Measurements from ENCODE around the gene CCSER1.

The CCSER1 gene

DNA sequence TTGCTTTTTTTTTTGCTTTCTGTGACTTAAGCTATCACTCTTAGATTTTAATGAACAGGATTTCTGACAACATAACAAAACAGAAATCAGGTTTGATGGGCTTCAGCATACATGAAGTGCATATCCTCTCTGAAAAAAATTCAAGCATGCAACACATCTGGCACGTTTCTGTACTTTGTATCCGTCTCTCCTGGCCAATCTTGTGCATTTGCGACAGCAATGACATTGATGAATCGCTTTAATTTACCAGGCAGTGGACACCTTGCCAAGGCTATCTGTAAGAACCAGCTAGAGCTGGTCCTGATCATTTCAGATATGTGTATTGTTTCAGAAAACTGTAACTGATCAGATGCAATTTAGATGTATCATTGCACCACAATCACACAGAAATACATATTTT, 93.3 kb downstream of the CCSER1 start:
- H3K36me3 ChIP-seq (ENCODE audit: control insufficient read depth in 1 of 2, insufficient read depth in 2 of 2, low read length in 2 of 2): no peaks in the 10 kb centered on the region
- H3K4me3 ChIP-seq (ENCODE audit: low read depth, low read length): no peak overlapping the region
- H2BK5ac ChIP-seq (ENCODE audit: low read depth, low read length, poor library complexity): no peak overlapping the region
- no peak overlapping the region for H4K91ac ChIP-seq (ENCODE audit: low read depth, low read length)
- H2AFZ ChIP-seq (ENCODE audit: insufficient read depth, low read length, poor library complexity): no peak overlapping the region
- no peak overlapping the region for H3K9ac ChIP-seq (ENCODE audit: low read length)
- no peak overlapping the region for H3K18ac ChIP-seq (ENCODE audit: low read length)
- no peak overlapping the region for H4K8ac ChIP-seq (ENCODE audit: low read depth, low read length)
- H3K79me1 ChIP-seq (ENCODE audit: low read length): no peaks in the 10 kb centered on the region
- H3K14ac ChIP-seq (ENCODE audit: low read length): no peak overlapping the region
- DNase-seq: no peak
- no peak overlapping the region for H2BK120ac ChIP-seq (ENCODE audit: insufficient read depth, low read length, poor library complexity)
- no peaks in the 10 kb centered on the region for H3K79me2 ChIP-seq (ENCODE audit: control insufficient read depth, insufficient read depth, low read length, poor library complexity)
- H3K4me1 ChIP-seq (ENCODE audit: control insufficient read depth in 1 of 2, insufficient read depth in 2 of 2, low read length in 2 of 2): peaks cover 0 to 2% of the 10 kb centered on the region in 2 experiments
- H3K9me3 ChIP-seq (ENCODE audit: insufficient read depth, low read depth, low read length): no peaks in the 10 kb centered on the region
- no peaks in the 10 kb centered on the region for H3K27me3 ChIP-seq (ENCODE audit: insufficient read depth, low read length)
- no peak overlapping the region for H3K4me2 ChIP-seq (ENCODE audit: low read length)
- H3K4ac ChIP-seq (ENCODE audit: low read depth, low read length): no peak overlapping the region
- H3K27ac ChIP-seq (ENCODE audit: low read depth, low read length): no peak overlapping the region
- H2AK5ac ChIP-seq (ENCODE audit: low read length): no peak overlapping the region
- no peak overlapping the region for H2BK12ac ChIP-seq (ENCODE audit: low read length)
- no peak overlapping the region for H4K12ac ChIP-seq (ENCODE audit: low read depth, low read length)
- no CpG with 5 or more reads among the region's 4 CpGs for WGBS (ENCODE audit: extremely low coverage, insufficient coverage, insufficient read length)
- peak overlapping the region; percentile 7 for H3K23ac ChIP-seq (ENCODE audit: low read length)

- H3K18ac ChIP-seq (ENCODE audit: low read length): no peak overlapping the region
- H3K79me1 ChIP-seq (ENCODE audit: low read length): no peaks in the 10 kb centered on the region
- no peaks in the 10 kb centered on the region for H3K36me3 ChIP-seq (ENCODE audit: control insufficient read depth in 1 of 2, insufficient read depth in 2 of 2, low read length in 2 of 2)
- H3K14ac ChIP-seq (ENCODE audit: low read length): no peak overlapping the region
- H3K9me3 ChIP-seq (ENCODE audit: insufficient read depth, low read depth, low read length): no peaks in the 10 kb centered on the region
- H2BK5ac ChIP-seq (ENCODE audit: low read depth, low read length, poor library complexity): no peak overlapping the region
- H3K4me3 ChIP-seq (ENCODE audit: low read depth, low read length): no peak overlapping the region
- H3K4ac ChIP-seq (ENCODE audit: low read depth, low read length): no peak overlapping the region
- H3K79me2 ChIP-seq (ENCODE audit: control insufficient read depth, insufficient read depth, low read length, poor library complexity): no peaks in the 10 kb centered on the region
- no peak for DNase-seq
- no peak overlapping the region for H2BK120ac ChIP-seq (ENCODE audit: insufficient read depth, low read length, poor library complexity)
- no peak overlapping the region for H4K12ac ChIP-seq (ENCODE audit: low read depth, low read length)
- H3K4me1 ChIP-seq (ENCODE audit: control insufficient read depth in 1 of 2, insufficient read depth in 2 of 2, low read length in 2 of 2): no peaks in the 10 kb centered on the region
- no peak overlapping the region for H3K9ac ChIP-seq (ENCODE audit: low read length)
- no peak overlapping the region for H2AK5ac ChIP-seq (ENCODE audit: low read length)
- H3K27ac ChIP-seq (ENCODE audit: low read depth, low read length): no peak overlapping the region
- no peak overlapping the region for H4K8ac ChIP-seq (ENCODE audit: low read depth, low read length)
- no peaks in the 10 kb centered on the region for H3K27me3 ChIP-seq (ENCODE audit: insufficient read depth, low read length)
- H2AFZ ChIP-seq (ENCODE audit: insufficient read depth, low read length, poor library complexity): no peak overlapping the region
- H3K23ac ChIP-seq (ENCODE audit: low read length): no peak overlapping the region
- no peak overlapping the region for H3K4me2 ChIP-seq (ENCODE audit: low read length)
- no peak overlapping the region for H4K91ac ChIP-seq (ENCODE audit: low read depth, low read length)
- no peak overlapping the region for H2BK12ac ChIP-seq (ENCODE audit: low read length)
These were observed 99.5 kb downstream of the CCSER1 start for GRCh38 chr4:90226734-90227133.

- Histone ChIP-seq H3K27me3 (ENCODE audit: insufficient read depth, low read length) (no peaks in the 10 kb centered on the region), H4K91ac (ENCODE audit: low read depth, low read length) (no peak overlapping the region), H3K79me2 (ENCODE audit: control insufficient read depth, insufficient read depth, low read length, poor library complexity) (no peaks in the 10 kb centered on the region), H3K14ac (ENCODE audit: low read length) (no peak overlapping the region), H3K4me1 (ENCODE audit: control insufficient read depth in 1 of 2, insufficient read depth in 2 of 2, low read length in 2 of 2) (no peaks in the 10 kb centered on the region), H3K4me2 (ENCODE audit: low read length) (no peak overlapping the region), H3K4ac (ENCODE audit: low read depth, low read length) (no peak overlapping the region), H4K8ac (ENCODE audit: low read depth, low read length) (no peak overlapping the region), H3K18ac (ENCODE audit: low read length) (no peak overlapping the region), H2AK5ac (ENCODE audit: low read length) (no peak overlapping the region), H3K9ac (ENCODE audit: low read length) (no peak overlapping the region), H3K36me3 (ENCODE audit: control insufficient read depth in 1 of 2, insufficient read depth in 2 of 2, low read length in 2 of 2) (no peaks in the 10 kb centered on the region), H3K27ac (ENCODE audit: low read depth, low read length) (no peak overlapping the region), H2BK120ac (ENCODE audit: insufficient read depth, low read length, poor library complexity) (no peak overlapping the region), H3K23ac (ENCODE audit: low read length) (no peak overlapping the region), H2BK12ac (ENCODE audit: low read length) (no peak overlapping the region), H3K4me3 (ENCODE audit: low read depth, low read length) (no peak overlapping the region), H3K9me3 (ENCODE audit: insufficient read depth, low read depth, low read length) (no peaks in the 10 kb centered on the region), H2BK5ac (ENCODE audit: low read depth, low read length, poor library complexity) (no peak overlapping the region), H3K79me1 (ENCODE audit: low read length) (no peaks in the 10 kb centered on the region), H4K12ac (ENCODE audit: low read depth, low read length) (no peak overlapping the region), H2AFZ (ENCODE audit: insufficient read depth, low read length, poor library complexity) (no peak overlapping the region)
- WGBS (ENCODE audit: extremely low coverage, insufficient coverage, insufficient read length): no CpG with 5 or more reads among the region's 3 CpGs
- no peak for DNase-seq
These were observed 100.0 kb downstream of the CCSER1 start for GRCh38 chr4:90227177-90227576.

DNA sequence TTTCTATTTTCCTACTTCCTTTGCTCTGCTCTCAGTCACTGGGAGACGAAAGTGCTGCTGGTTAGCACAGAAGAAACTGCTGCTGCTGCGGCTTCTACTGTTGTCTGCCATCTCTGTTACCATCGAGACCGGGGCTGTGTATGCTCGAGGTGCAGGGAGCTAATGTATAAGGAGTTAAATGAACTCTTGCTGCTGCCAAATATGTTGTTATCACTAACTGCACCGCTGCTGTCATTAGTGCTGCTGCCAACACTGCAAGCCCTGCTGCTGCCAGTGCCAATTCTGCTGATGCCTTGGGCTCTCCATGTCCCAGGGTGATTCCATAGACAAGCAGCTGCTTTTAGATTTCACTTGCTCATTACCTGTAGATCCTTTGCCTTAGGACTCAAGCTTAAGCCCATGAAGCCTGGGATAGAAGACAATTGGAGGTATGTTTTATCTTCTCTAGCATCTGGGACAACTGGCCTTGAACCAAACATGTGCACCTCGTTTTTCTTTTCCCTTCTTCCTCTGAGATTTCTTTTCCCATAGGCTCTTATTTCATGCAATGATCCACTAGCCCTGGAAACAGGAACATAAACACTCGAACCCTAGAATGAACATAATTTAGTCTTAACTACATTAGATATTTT, 107.8 kb downstream of the CCSER1 start:
- Histone ChIP-seq H3K14ac (ENCODE audit: low read length) (no peak overlapping the region), H4K12ac (ENCODE audit: low read depth, low read length) (no peak overlapping the region), H3K27ac (ENCODE audit: low read depth, low read length) (no peak overlapping the region), H2BK120ac (ENCODE audit: insufficient read depth, low read length, poor library complexity) (no peak overlapping the region), H3K36me3 (ENCODE audit: control insufficient read depth in 1 of 2, insufficient read depth in 2 of 2, low read length in 2 of 2) (no peaks in the 10 kb centered on the region), H2AK5ac (ENCODE audit: low read length) (no peak overlapping the region), H3K9me3 (ENCODE audit: insufficient read depth, low read depth, low read length) (no peaks in the 10 kb centered on the region), H3K4me3 (ENCODE audit: low read depth, low read length) (no peak overlapping the region), H3K27me3 (ENCODE audit: insufficient read depth, low read length) (no peaks in the 10 kb centered on the region), H3K23ac (ENCODE audit: low read length) (no peak overlapping the region), H3K4me1 (ENCODE audit: control insufficient read depth in 1 of 2, insufficient read depth in 2 of 2, low read length in 2 of 2) (no peaks in the 10 kb centered on the region), H2AFZ (ENCODE audit: insufficient read depth, low read length, poor library complexity) (no peak overlapping the region), H3K79me2 (ENCODE audit: control insufficient read depth, insufficient read depth, low read length, poor library complexity) (no peaks in the 10 kb centered on the region), H4K91ac (ENCODE audit: low read depth, low read length) (no peak overlapping the region), H3K9ac (ENCODE audit: low read length) (no peak overlapping the region), H2BK5ac (ENCODE audit: low read depth, low read length, poor library complexity) (no peak overlapping the region), H3K4me2 (ENCODE audit: low read length) (no peak overlapping the region), H4K8ac (ENCODE audit: low read depth, low read length) (no peak overlapping the region), H2BK12ac (ENCODE audit: low read length) (no peak overlapping the region), H3K79me1 (ENCODE audit: low read length) (no peaks in the 10 kb centered on the region), H3K4ac (ENCODE audit: low read depth, low read length) (no peak overlapping the region), H3K18ac (ENCODE audit: low read length) (no peak overlapping the region)
- no CpG with 5 or more reads among the region's 8 CpGs for WGBS (ENCODE audit: extremely low coverage, insufficient coverage, insufficient read length)
- no peak for DNase-seq

All from trophoblast cell (in vitro differentiated cells and primary cell).